Activated naive CD4-positive, alpha-beta T cell treated with anti-CD3 and anti-CD28 coated beads, Interleukin-2, amount 10 ng/mL, durations not matched to agents 5 hours and 36 hours (primary cell): Measurements from ENCODE around the gene PCMTD2. TPM values are rescaled to one million over a fixed set of nuclear protein-coding genes. Genes with fewer than 3 reads are reported as not detected.

ENCODE experiments used
- total RNA-seq, 2 experiments: library from RNA; stranded (reverse); gene quantifications; one replicate each; pipeline ENCODE4 v1.2.3, GENCODE V29; 2021

Gene PCMTD2
- total RNA-seq = 10 to 100 TPM; 75.0 to 78.9 TPM

DNA sequence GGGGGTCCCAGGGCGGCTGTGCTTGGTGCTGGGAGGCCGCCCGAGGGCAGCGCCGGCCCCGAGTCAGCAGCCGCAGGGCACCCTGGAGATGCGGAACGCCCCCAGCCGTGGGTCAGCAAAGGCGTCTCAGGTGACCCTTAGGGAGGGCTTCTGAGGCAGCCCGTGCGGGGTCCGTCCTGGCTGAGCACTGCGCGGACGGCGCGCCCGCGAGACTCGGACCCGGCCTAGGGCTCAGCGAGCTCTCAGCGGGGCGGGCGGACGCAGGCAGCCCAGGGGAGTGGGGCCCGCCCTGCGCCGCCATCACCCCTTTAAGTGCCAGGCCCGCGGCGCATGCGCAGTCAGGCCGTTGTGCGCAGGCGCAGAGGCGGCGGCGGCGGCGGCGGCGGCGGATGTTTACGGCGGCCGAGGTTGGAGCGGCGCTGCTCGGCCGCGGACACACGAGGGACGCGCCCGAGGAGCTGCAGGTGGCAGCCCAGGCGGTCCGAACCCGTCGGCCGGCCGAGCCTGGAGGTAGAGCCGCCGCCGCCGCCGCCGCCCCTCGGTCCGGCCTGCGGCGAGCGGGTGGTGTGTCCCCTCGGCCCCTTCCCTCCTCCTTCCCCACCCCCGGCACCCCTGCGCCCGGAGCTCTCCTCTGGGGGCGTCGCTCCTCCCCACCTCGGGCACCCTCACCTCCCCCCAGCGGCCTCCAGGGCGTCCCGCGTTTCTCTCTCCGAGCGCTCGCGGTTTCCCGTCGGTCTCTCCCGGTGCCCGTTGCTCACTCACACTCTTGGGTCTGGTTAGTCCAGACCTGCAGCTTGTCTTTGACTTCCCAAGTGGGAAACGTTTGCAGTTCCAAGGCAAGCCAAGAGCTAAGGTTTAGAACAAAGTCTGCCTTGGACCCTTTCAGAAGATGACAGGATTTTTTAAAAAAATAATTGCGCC lies at the start of gene PCMTD2:
TSS of gene PCMTD2 (plus strand) at position 388 of the 921 bp plus-strand sequence. CDS start 4,218 bp downstream, outside the sequence.

Other genes with a start within 250 kb of the PCMTD2 start
- gene C20orf204, start 219.6 kb upstream of the PCMTD2 start, total RNA-seq = 1 to 10 TPM; 2.7 to 3.6 TPM
- under 1 TPM; 0.28 to 0.31 TPM for gene SOX18, start 206.1 kb upstream of the PCMTD2 start, total RNA-seq
- gene TCEA2, start 192.6 kb upstream of the PCMTD2 start, total RNA-seq = 10 to 100 TPM; 65.0 to 69.1 TPM
- 100 to 1,000 TPM; 117 to 124 TPM for gene RGS19, start 176.2 kb upstream of the PCMTD2 start, total RNA-seq
- gene OPRL1, start 175.7 kb upstream of the PCMTD2 start, total RNA-seq = 1 to 10 TPM; 1.8 to 1.9 TPM
- gene LKAAEAR1, start 171.3 kb upstream of the PCMTD2 start, total RNA-seq = under 1 TPM; 0.31 to 0.45 TPM
- gene NPBWR2, start 148.2 kb upstream of the PCMTD2 start, total RNA-seq = not detected
- not detected for gene MYT1, start 91.3 kb upstream of the PCMTD2 start, total RNA-seq